ENCODE data around the gene ARHGAP27. TPM values are rescaled to one million over a fixed set of nuclear protein-coding genes. Genes with fewer than 3 reads are reported as not detected.

Gene ARHGAP27
- total RNA-seq, 2 experiments from 2014 or later, result 37.8 to 40.9 TPM

- Mint-ChIP-seq H3K9me3 (no peaks in the 10 kb centered on the region), H3K4me1 (ENCODE audit: low read depth) (peaks cover 18% of the 10 kb centered on the region), H3K4me3 (no peak overlapping the region), H3K27ac (no peak overlapping the region), H3K27me3 (no peaks in the 10 kb centered on the region), H3K36me3 (ENCODE audit: low read depth) (peaks cover 31% of the 10 kb centered on the region)
- POLR2A ChIA-PET, result no interaction called here
- ATAC-seq (no peak), DNase-seq (no peak)
- TF ChIP-seq, protein P1, sequence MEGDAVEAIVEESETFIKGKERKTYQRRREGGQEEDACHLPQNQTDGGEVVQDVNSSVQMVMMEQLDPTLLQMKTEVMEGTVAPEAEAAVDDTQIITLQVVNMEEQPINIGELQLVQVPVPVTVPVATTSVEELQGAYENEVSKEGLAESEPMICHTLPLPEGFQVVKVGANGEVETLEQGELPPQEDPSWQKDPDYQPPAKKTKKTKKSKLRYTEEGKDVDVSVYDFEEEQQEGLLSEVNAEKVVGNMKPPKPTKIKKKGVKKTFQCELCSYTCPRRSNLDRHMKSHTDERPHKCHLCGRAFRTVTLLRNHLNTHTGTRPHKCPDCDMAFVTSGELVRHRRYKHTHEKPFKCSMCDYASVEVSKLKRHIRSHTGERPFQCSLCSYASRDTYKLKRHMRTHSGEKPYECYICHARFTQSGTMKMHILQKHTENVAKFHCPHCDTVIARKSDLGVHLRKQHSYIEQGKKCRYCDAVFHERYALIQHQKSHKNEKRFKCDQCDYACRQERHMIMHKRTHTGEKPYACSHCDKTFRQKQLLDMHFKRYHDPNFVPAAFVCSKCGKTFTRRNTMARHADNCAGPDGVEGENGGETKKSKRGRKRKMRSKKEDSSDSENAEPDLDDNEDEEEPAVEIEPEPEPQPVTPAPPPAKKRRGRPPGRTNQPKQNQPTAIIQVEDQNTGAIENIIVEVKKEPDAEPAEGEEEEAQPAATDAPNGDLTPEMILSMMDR (IDR thresholded peaks at IDR 0.05), result no peak
- intact Hi-C loops (cut with micrococcal nuclease), result no loop called here
- CTCF ChIA-PET, result no interaction called here
Measured at GRCh38 chr17:45404870-45405249, 27.8 kb downstream of the ARHGAP27 start.

GRCh38 chr17:45403906-45404490 lies 28.7 kb downstream of the ARHGAP27 start:
- CTCF ChIA-PET, result no interaction called here
- intact Hi-C loops (cut with micrococcal nuclease), result no loop called here
- Mint-ChIP-seq H3K36me3 (ENCODE audit: low read depth) (peaks cover 31% of the 10 kb centered on the region), H3K4me1 (ENCODE audit: low read depth) (peaks cover 18% of the 10 kb centered on the region), H3K4me3 (no peak overlapping the region), H3K27me3 (no peaks in the 10 kb centered on the region), H3K27ac (no peak overlapping the region), H3K9me3 (no peaks in the 10 kb centered on the region)
- ATAC-seq (no peak), DNase-seq (no peak)
- POLR2A ChIA-PET, result interaction anchor here (1.3 kb wide), 1 partner anchor 16 kb away, joined by 3 read pairs; no protein-coding TSS in a partner anchor
- TF ChIP-seq, protein P1 (IDR thresholded peaks at IDR 0.05), result no peak

- Mint-ChIP-seq H3K27ac (no peak overlapping the region), H3K4me1 (ENCODE audit: low read depth) (peaks cover 8% of the 10 kb centered on the region), H3K27me3 (no peaks in the 10 kb centered on the region), H3K4me3 (no peak overlapping the region), H3K36me3 (ENCODE audit: low read depth) (peaks cover 28% of the 10 kb centered on the region), H3K9me3 (no peaks in the 10 kb centered on the region)
- DNase-seq (no peak), ATAC-seq (no peak)
- TF ChIP-seq, protein P1 (IDR thresholded peaks at IDR 0.05), result no peak
- ChIA-PET POLR2A (no interaction called here), CTCF (no interaction called here)
- intact Hi-C loops (cut with micrococcal nuclease), result no loop called here
Measured at GRCh38 chr17:45402916-45403315, 29.8 kb downstream of the ARHGAP27 start.

GRCh38 chr17:45398800-45399199 lies 33.9 kb downstream of the ARHGAP27 start:
- H3K4me3 Mint-ChIP-seq, result no peak overlapping the region
- ChIA-PET CTCF (interaction anchor here (0.5 to 10.0 kb wide), 4 partner anchors 13 to 348 kb away, joined by 3 to 74 read pairs (median 6); no protein-coding TSS in a partner anchor), POLR2A (interaction anchor here (0.9 to 3.9 kb wide), 2 partner anchors 10 to 18 kb away, joined by 3 to 14 read pairs; no protein-coding TSS in a partner anchor)
- ATAC-seq (no peak), DNase-seq (no peak)
- intact Hi-C loops (cut with micrococcal nuclease), result no loop called here
- H3K4me1 Mint-ChIP-seq (ENCODE audit: low read depth), result no peaks in the 10 kb centered on the region
- no peaks in the 10 kb centered on the region for H3K27me3 Mint-ChIP-seq
- no peaks in the 10 kb centered on the region for H3K9me3 Mint-ChIP-seq
- H3K36me3 Mint-ChIP-seq (ENCODE audit: low read depth), result peaks cover 22% of the 10 kb centered on the region
- TF ChIP-seq, protein P1 (IDR thresholded peaks at IDR 0.05), result no peak
- no peak overlapping the region for H3K27ac Mint-ChIP-seq

DNA sequence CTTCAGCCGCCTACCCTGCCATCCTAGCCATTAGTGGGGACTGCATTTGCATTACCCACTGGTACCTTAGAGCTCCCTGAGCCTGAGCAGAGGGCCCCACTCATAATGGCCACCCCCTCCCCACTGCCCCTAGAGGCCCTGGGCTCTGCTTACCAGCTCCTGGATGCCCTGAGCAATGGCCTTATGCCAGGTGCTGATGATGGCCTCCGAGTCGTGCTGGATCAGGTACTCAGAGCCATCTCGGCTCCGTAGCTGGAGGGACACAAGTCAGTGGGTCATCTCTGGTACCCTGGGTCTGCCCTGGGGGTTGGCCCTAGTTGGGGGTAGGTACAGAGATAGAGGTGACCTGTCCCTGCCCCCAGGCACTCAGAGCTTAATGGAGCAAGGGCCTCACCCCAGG lies 34.9 kb downstream of the ARHGAP27 start:
- Mint-ChIP-seq H3K4me1 (ENCODE audit: low read depth) (no peaks in the 10 kb centered on the region), H3K36me3 (ENCODE audit: low read depth) (peaks cover 20% of the 10 kb centered on the region), H3K9me3 (no peaks in the 10 kb centered on the region), H3K27ac (no peak overlapping the region), H3K27me3 (no peaks in the 10 kb centered on the region), H3K4me3 (no peak overlapping the region)
- DNase-seq, result no peak
- TF ChIP-seq, protein P1 (IDR thresholded peaks at IDR 0.05), result no peak
- ATAC-seq, result no peak
- CTCF ChIA-PET, result interaction anchor here (1.0 to 10.0 kb wide), 9 partner anchors 11 to 263 kb away, joined by 3 to 74 read pairs (median 3); partner anchors contain the start of gene ACBD4
- POLR2A ChIA-PET, result interaction anchor here (3.9 kb wide), 1 partner anchor 11 kb away, joined by 14 read pairs; no protein-coding TSS in a partner anchor
- intact Hi-C loops (cut with micrococcal nuclease), result no loop called here

Data from activated CD8-positive, alpha-beta T cell treated with anti-CD3 and anti-CD28 coated beads for 36 hours (primary cell).